ENCODE data around the gene SPATA45. TPM values are rescaled to one million over a fixed set of nuclear protein-coding genes. Genes with fewer than 3 reads are reported as not detected.

SPATA45 gene
- total and polyA plus RNA-seq, 2 of the 13 experiments (the other 11 are each of a cell fraction or from before 2014, with no cell fraction given), result 0.17 to 0.64 TPM

- TF ChIP-seq ZBTB43 (CRISPR knock-in tag; conservative IDR thresholded peaks at IDR 0.05) (no peak), E2F1 (CRISPR knock-in tag; IDR thresholded peaks at IDR 0.05) (no peak; the same call in 1 of the 2 replicates), CSRNP2 (CRISPR knock-in tag; conservative IDR thresholded peaks at IDR 0.05; ENCODE audit: low read depth) (no peak), RARG (CRISPR knock-in tag; IDR thresholded peaks at IDR 0.05; ENCODE audit: low read depth) (no peak; the same call in 1 of the 2 replicates), ARID2 (CRISPR knock-in tag; IDR thresholded peaks at IDR 0.05; ENCODE audit: borderline replicate concordance) (no peak; the same call in 1 of the 2 replicates), ZNF770 (CRISPR knock-in tag; IDR thresholded peaks at IDR 0.05) (no peak), ZNF12 (CRISPR knock-in tag; IDR thresholded peaks at IDR 0.05) (no peak; the same call in 1 of the 2 replicates), TP53 (CRISPR knock-in tag; conservative IDR thresholded peaks at IDR 0.05) (no peak), ZNF260 (CRISPR knock-in tag; IDR thresholded peaks at IDR 0.05; ENCODE audit: borderline replicate concordance, low read depth) (no peak), BRD4 (CRISPR knock-in tag; IDR thresholded peaks at IDR 0.05) (no peak), ZNF615 (CRISPR knock-in tag; IDR thresholded peaks at IDR 0.05; ENCODE audit: borderline replicate concordance) (no peak), SAFB2 (CRISPR knock-in tag; IDR thresholded peaks at IDR 0.05; ENCODE audit: borderline replicate concordance, low read depth) (peak; percentile 63; the same call in 1 of the 2 replicates), TRIM24 (CRISPR knock-in tag; IDR thresholded peaks at IDR 0.05) (no peak), TFAP4 (IDR thresholded peaks at IDR 0.05; ENCODE audit: borderline replicate concordance, low read depth) (peak; percentile 54; the same call in 1 of the 2 replicates), ZNF605 (CRISPR knock-in tag; IDR thresholded peaks at IDR 0.05) (peak; percentile 74), ATF7-NPFF (CRISPR knock-in tag; IDR thresholded peaks at IDR 0.05; ENCODE audit: low read depth) (no peak; the same call in 1 of the 2 replicates), ZNF468 (CRISPR knock-in tag; IDR thresholded peaks at IDR 0.05) (no peak), SP2 (CRISPR knock-in tag; IDR thresholded peaks at IDR 0.05) (peak; percentile 83), IKZF5 (CRISPR knock-in tag; IDR thresholded peaks at IDR 0.05) (peak; percentile 59; the same call in 1 of the 2 replicates)
Observed at GRCh38 chr1:212857992-212858460, 10.6 kb upstream of the SPATA45 start, which contains the start of gene FLVCR1 (continued).

All from HepG2 (cell line).